H9 (cell line): ENCODE results near the gene MID1. TPM values are rescaled to one million over a fixed set of nuclear protein-coding genes. Genes with fewer than 3 reads are reported as not detected.

Experiments
- DNase-seq: peaks from one replicate; pipeline ENCODE4 v3.0.0-alpha.2; 2017
- H2AFZ ChIP-seq: one replicate; pipeline ENCODE4 v1.6.1; 2013; ENCODE audit warnings: mild to moderate bottlenecking, low read length, control low read depth, moderate library complexity
- H2AK5ac ChIP-seq: 2 replicates; pipeline ENCODE4 v1.6.1; 2013; ENCODE audit warnings: low read length, control low read depth, mixed read lengths; ENCODE audit not compliant: insufficient read length
- H2BK120ac ChIP-seq: one replicate; pipeline ENCODE4 v1.6.1; 2013; ENCODE audit warnings: low read depth, mild to moderate bottlenecking, low read length, control low read depth, inconsistent platforms; ENCODE audit not compliant: poor library complexity, severe bottlenecking
- H2BK12ac ChIP-seq: 2 replicates; pipeline ENCODE4 v1.6.1; 2013; ENCODE audit warnings: low read length, control low read depth, mixed read lengths, low read depth; ENCODE audit not compliant: insufficient read length
- H2BK15ac ChIP-seq: 2 replicates; pipeline ENCODE4 v1.6.1; 2013; ENCODE audit warnings: low read depth, low read length, control low read depth
- H2BK20ac ChIP-seq: one replicate; pipeline ENCODE4 v1.6.1; 2013; ENCODE audit warnings: low read depth, mild to moderate bottlenecking, low read length, control low read depth, inconsistent platforms; ENCODE audit not compliant: poor library complexity, severe bottlenecking
- H2BK5ac ChIP-seq: 2 replicates; pipeline ENCODE4 v1.6.1; 2013; ENCODE audit warnings: low read length, control low read depth, mixed read lengths; ENCODE audit not compliant: insufficient read length
- H3K14ac ChIP-seq: 2 replicates; pipeline ENCODE4 v1.6.1; 2013; ENCODE audit warnings: low read length, control low read depth; ENCODE audit not compliant: insufficient read depth
- H3K18ac ChIP-seq: 2 replicates; pipeline ENCODE4 v1.6.1; 2013; ENCODE audit warnings: low read depth, mild to moderate bottlenecking, mixed read lengths, low read length, control low read depth; ENCODE audit not compliant: insufficient read length
- H3K23ac ChIP-seq: 2 replicates; pipeline ENCODE4 v1.6.1; 2013; ENCODE audit warnings: low read length, control low read depth, mixed read lengths, low read depth; ENCODE audit not compliant: insufficient read length
- H3K23me2 ChIP-seq: 2 replicates; pipeline ENCODE4 v1.6.1; 2013; ENCODE audit warnings: low read depth, mild to moderate bottlenecking, mixed read lengths, low read length, control low read depth; ENCODE audit not compliant: insufficient read length, poor library complexity, severe bottlenecking
- H3K27ac ChIP-seq: 2 replicates; pipeline ENCODE4 v1.5.1; 2013; ENCODE audit warnings: low read length, control low read depth, mixed read lengths, low read depth; ENCODE audit not compliant: insufficient read length
- H3K27me3 ChIP-seq: 2 replicates; pipeline ENCODE4 v1.6.1; 2013; ENCODE audit warnings: low read length, control low read depth, inconsistent platforms; ENCODE audit not compliant: insufficient read depth
- H3K4ac ChIP-seq: 2 replicates; pipeline ENCODE4 v1.6.1; 2013; ENCODE audit warnings: low read depth, mild to moderate bottlenecking, control low read depth, inconsistent platforms, low read length, moderate library complexity
- H3K4me1 ChIP-seq: 2 replicates; pipeline ENCODE4 v1.6.1; 2013; ENCODE audit warnings: low read length, control low read depth, inconsistent platforms; ENCODE audit not compliant: insufficient read depth
- H3K4me2 ChIP-seq: 2 replicates; pipeline ENCODE4 v1.6.1; 2013; ENCODE audit warnings: low read length, control low read depth, mixed read lengths; ENCODE audit not compliant: insufficient read length, insufficient read depth
- H3K56ac ChIP-seq: 2 replicates; pipeline ENCODE4 v1.6.1; 2013; ENCODE audit warnings: low read depth, mild to moderate bottlenecking, mixed read lengths, low read length, control low read depth; ENCODE audit not compliant: insufficient read length
- H3K79me1 ChIP-seq: 2 replicates; pipeline ENCODE4 v1.6.1; 2013; ENCODE audit warnings: low read depth, mild to moderate bottlenecking, moderate library complexity, low read length, control low read depth, inconsistent platforms; ENCODE audit not compliant: insufficient read depth, poor library complexity, severe bottlenecking
- H3K79me2 ChIP-seq: 2 replicates; pipeline ENCODE4 v1.6.1; 2013; ENCODE audit warnings: low read length, control low read depth, inconsistent platforms; ENCODE audit not compliant: insufficient read depth
- H3K9ac ChIP-seq: 2 replicates; pipeline ENCODE4 v1.6.1; 2013; ENCODE audit warnings: low read length, control low read depth, mixed read lengths; ENCODE audit not compliant: insufficient read length; ENCODE audit errors: extremely low read depth
- H3K9me3 ChIP-seq: one replicate; pipeline ENCODE4 v1.6.1; 2013; ENCODE audit warnings: low read depth, low read length, inconsistent platforms; ENCODE audit not compliant: control insufficient read depth
- H3T11ph ChIP-seq: one replicate; pipeline ENCODE4 v1.6.1; 2013; ENCODE audit warnings: mild to moderate bottlenecking, low read length, control low read depth, inconsistent platforms
- H4K20me1 ChIP-seq: one replicate; pipeline ENCODE4 v1.6.1; 2013; ENCODE audit not compliant: control insufficient read depth, insufficient read length, insufficient read depth
- H4K5ac ChIP-seq: 2 replicates; pipeline ENCODE4 v1.6.1; 2013; ENCODE audit warnings: low read depth, mild to moderate bottlenecking, mixed read lengths, low read length, control low read depth; ENCODE audit not compliant: insufficient read length
- H4K8ac ChIP-seq: replicated peaks from 2 replicates; pipeline ENCODE4 v1.6.1; 2013; ENCODE audit warnings: low read length, control low read depth, mixed read lengths, low read depth; ENCODE audit not compliant: insufficient read length
- H4K91ac ChIP-seq: 2 replicates; pipeline ENCODE4 v1.6.1; 2013; ENCODE audit warnings: low read depth, mild to moderate bottlenecking, moderate library complexity, mixed read lengths, low read length, control low read depth; ENCODE audit not compliant: insufficient read length
- H3K27ac Mint-ChIP-seq, 3 experiments: 2 replicates in 2 of 3; 3 replicates in 1 of 3; pipeline ENCODE4 v1.8.0; 2020 to 2021; ENCODE audit warnings: mixed read lengths in 3 of 3, mild to moderate bottlenecking in 1 of 3, moderate library complexity in 1 of 3
- H3K27me3 Mint-ChIP-seq: 2 replicates; pipeline ENCODE4 v1.8.0; 2021; ENCODE audit warnings: low read depth, mild to moderate bottlenecking, moderate library complexity, mixed read lengths
- H3K36me3 Mint-ChIP-seq, 3 experiments: 2 replicates in 2 of 3; 3 replicates in 1 of 3; pipeline ENCODE4 v1.8.0; 2020 to 2021; ENCODE audit warnings: low read depth in 3 of 3, mixed read lengths in 3 of 3; ENCODE audit not compliant: insufficient read depth in 1 of 3
- H3K4me1 Mint-ChIP-seq, 2 experiments: 2 replicates each; pipeline ENCODE4 v1.8.0; 2020; ENCODE audit warnings: mixed read lengths in 2 of 2
- H3K4me3 Mint-ChIP-seq, 2 experiments: 2 replicates in 1 of 2; 3 replicates in 1 of 2; pipeline ENCODE4 v1.8.0; 2020 to 2021; ENCODE audit warnings: mild to moderate bottlenecking in 2 of 2, mixed read lengths in 2 of 2, moderate library complexity in 1 of 2
- H3K9me3 Mint-ChIP-seq, 2 experiments: 2 replicates in 1 of 2; 3 replicates in 1 of 2; pipeline ENCODE4 v1.8.0; 2020; ENCODE audit warnings: mild to moderate bottlenecking in 2 of 2, mixed read lengths in 2 of 2, moderate library complexity in 1 of 2
- CTCF ChIP-seq: fragments of 200-600 bp; sonication (generic); conservative IDR thresholded peaks from 3 replicates; pipeline ENCODE4 v1.8.0; 2021; ENCODE audit warnings: antibody characterized with exemption, mild to moderate bottlenecking
- WGBS: extraction: QIAGEN DNeasy Blood & Tissue Kit; methylation state at CpG from one replicate; pipeline ENCODE4 v1.1.7; 2013; ENCODE audit warnings: missing lambda C conversion rate, low lambda C conversion rate, mixed read lengths; ENCODE audit not compliant: insufficient read length; ENCODE audit errors: extremely low coverage; 5-methylcytosine and 5-hydroxymethylcytosine counted together
- total RNA-seq: library from RNA; stranded (reverse); gene quantifications from 2 replicates; pipeline ENCODE4 v1.2.1, GENCODE V29; 2021

MID1 gene
- total RNA-seq, 1 experiment from 2014 or later, result 32.9 TPM

DNA sequence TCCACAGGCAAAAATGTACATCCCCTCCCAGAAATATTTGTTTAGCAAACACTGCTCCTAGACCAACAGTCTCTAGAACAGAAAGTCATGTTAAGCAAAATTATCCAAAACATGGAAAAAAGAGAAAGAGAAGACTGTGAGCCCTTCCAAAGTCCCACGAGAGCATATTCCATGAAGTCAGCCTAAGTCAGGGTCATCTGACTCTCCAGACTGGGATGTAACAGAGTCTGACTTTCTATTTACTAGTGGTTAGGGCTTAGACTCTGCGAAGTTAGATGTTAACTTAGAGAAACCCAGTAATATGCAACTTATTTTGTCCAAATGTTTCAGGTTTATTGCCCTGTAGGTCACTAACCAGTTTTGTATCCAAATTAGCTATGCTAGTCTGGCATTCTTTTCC, 102.3 kb downstream of the MID1 start:
- H3K4me3 Mint-ChIP-seq, result no peak overlapping the region
- no peak for TF ChIP-seq CTCF
- H2AK5ac ChIP-seq, result no peak overlapping the region
- no peaks in the 10 kb centered on the region for H4K20me1 ChIP-seq
- no peak overlapping the region for H3K23ac ChIP-seq
- peak overlapping the region in 1 of 3 experiments; percentile 85; a peak in 2 of 7 replicates for H3K27ac Mint-ChIP-seq
- H3K4ac ChIP-seq, result no peak overlapping the region
- no peaks in the 10 kb centered on the region for H3K79me1 ChIP-seq
- no peak overlapping the region for H3K14ac ChIP-seq
- H3K4me2 ChIP-seq, result no peak overlapping the region
- H3K4me1 ChIP-seq, result peaks cover 2% of the 10 kb centered on the region; the same call in 1 of the 2 replicates
- no peak overlapping the region for H3K18ac ChIP-seq
- no peak overlapping the region for H2BK12ac ChIP-seq
- peaks cover 31 to 33% of the 10 kb centered on the region in 2 experiments for H3K9me3 Mint-ChIP-seq
- no peak overlapping the region for H4K8ac ChIP-seq
- H3K4me1 Mint-ChIP-seq, result peaks cover 14 to 19% of the 10 kb centered on the region in 2 experiments
- no peak overlapping the region for H3K27ac ChIP-seq
- H2BK5ac ChIP-seq, result no peak overlapping the region
- no peak overlapping the region for H2BK20ac ChIP-seq
- H3K36me3 Mint-ChIP-seq, result peaks cover 9 to 31% (median 23%) of the 10 kb centered on the region in 3 experiments
- H3K9ac ChIP-seq, result no peak overlapping the region
- H2AFZ ChIP-seq, result no peak overlapping the region
- H3K27me3 ChIP-seq, result no peaks in the 10 kb centered on the region
- no peaks in the 10 kb centered on the region for H3K27me3 Mint-ChIP-seq
- no peak overlapping the region for H4K5ac ChIP-seq
- DNase-seq, result no peak
- H2BK15ac ChIP-seq, result no peak overlapping the region
- no peak overlapping the region for H2BK120ac ChIP-seq
- H4K91ac ChIP-seq, result no peak overlapping the region
- no peaks in the 10 kb centered on the region for H3K79me2 ChIP-seq
- no peak overlapping the region for H3K56ac ChIP-seq
- no peak overlapping the region for H3T11ph ChIP-seq
- H3K9me3 ChIP-seq, result no peaks in the 10 kb centered on the region
- H3K23me2 ChIP-seq, result no peaks in the 10 kb centered on the region
- no CpG with 5 or more reads among the region's 2 CpGs for WGBS
